ENCODE results near the gene GALNT18. TPM values are rescaled to one million over a fixed set of nuclear protein-coding genes. Genes with fewer than 3 reads are reported as not detected.

GALNT18 gene
- total and polyA plus RNA-seq, 2 experiments from 2014 or later = 4.3 to 10.8 TPM

GRCh38 chr11:11636671-11637070 is 14.9 kb upstream of the GALNT18 start:
- Mint-ChIP-seq H3K9me3 (peaks cover 5% of the 10 kb centered on the region; the same call in 2 of the 3 replicates), H3K4me1 (peaks cover 3% of the 10 kb centered on the region; the same call in 1 of the 3 replicates), H3K27ac (no peak overlapping the region), H3K4me3 (no peak overlapping the region), H3K36me3 (ENCODE audit: low read depth) (no peaks in the 10 kb centered on the region), H3K27me3 (ENCODE audit: insufficient read depth, low read depth, poor library complexity) (peaks cover 5% of the 10 kb centered on the region)
- Histone ChIP-seq H3F3A (replicated peaks; ENCODE audit: low read depth) (no peaks in the 10 kb centered on the region), H3K79me2 (replicated peaks; ENCODE audit: insufficient read depth) (no peaks in the 10 kb centered on the region), H3K4me3 (no peak overlapping the region), H3K27me3 (ENCODE audit: insufficient read depth) (no peaks in the 10 kb centered on the region), H3K4me1 (ENCODE audit: insufficient read depth) (0 out of 2 replicates have a peak, but pooled peaks cover 5% of the 10 kb centered on the region), H3K27ac (ENCODE audit: low read depth) (no peak overlapping the region), H2AFZ (0 out of 2 replicates have a peak overlapping the region, but pooled peaks have one; percentile 18), H3K4me2 (no peak overlapping the region), H3K9me2 (ENCODE audit: insufficient read depth) (peaks cover 3% of the 10 kb centered on the region; the same call in 1 of the 2 replicates), H4K20me1 (replicated peaks; ENCODE audit: insufficient read depth) (no peaks in the 10 kb centered on the region), H3K36me3 (ENCODE audit: insufficient read depth) (no peaks in the 10 kb centered on the region)
- DNase-seq (ENCODE audit: low spot score) = no peak
- no peak for TF ChIP-seq ZNF331 (CRISPR knock-in tag; IDR thresholded peaks at IDR 0.05; ENCODE audit: low read depth)
- TF ChIP-seq JUNB (IDR thresholded peaks at IDR 0.05; ENCODE audit: unreplicated experiment) = no peak
- TF ChIP-seq ETS1 (IDR thresholded peaks at IDR 0.05) = no peak
- TF ChIP-seq EZH2phosphoT487 (IDR thresholded peaks at IDR 0.05; ENCODE audit: unreplicated experiment) = no peak
- no peak for TF ChIP-seq ZNF114 (CRISPR knock-in tag; IDR thresholded peaks at IDR 0.05)
- TF ChIP-seq EZH2 (IDR thresholded peaks at IDR 0.05; ENCODE audit: low read depth, unreplicated experiment) = no peak
- TF ChIP-seq NANOG (IDR thresholded peaks at IDR 0.05; ENCODE audit: borderline replicate concordance) = no peak
- no peak for TF ChIP-seq CTCF (conservative IDR thresholded peaks at IDR 0.05; ENCODE audit: low read depth in 2 of 2)
- TF ChIP-seq ZNF462 (CRISPR knock-in tag; IDR thresholded peaks at IDR 0.05) = no peak
- no peak for TF ChIP-seq REST (IDR thresholded peaks at IDR 0.05; ENCODE audit: unreplicated experiment)
- no peak for TF ChIP-seq STAT1 (IDR thresholded peaks at IDR 0.05; ENCODE audit: unreplicated experiment)
- no peak for TF ChIP-seq POLR2AphosphoS5 (IDR thresholded peaks at IDR 0.05; ENCODE audit: low read depth)
- TF ChIP-seq CREB1 (CRISPR knock-in tag; IDR thresholded peaks at IDR 0.05; ENCODE audit: low read depth) = no peak
- no peak for ATAC-seq
